Vagina (tissue), 2 donors: ENCODE data around the gene AKAP7.

Experiments
- POLR2A ChIP-seq, 2 donors: fragments of 450-650 bp; IDR thresholded peaks; one replicate each; pipeline ENCODE4 v1.6.1; 2017; ENCODE audit warnings: antibody characterized with exemption in 2 of 2, mild to moderate bottlenecking in 2 of 2, moderate library complexity in 2 of 2
- POLR2AphosphoS5 ChIP-seq, 2 donors: sonication (generic); formaldehyde crosslinking; IDR thresholded peaks; one replicate each; pipeline ENCODE4 v1.9.0; 2017; ENCODE audit warnings: antibody characterized with exemption in 2 of 2, mild to moderate bottlenecking in 2 of 2, low read depth in 1 of 2; ENCODE audit not compliant: insufficient read depth in 1 of 2
- TF ChIP-seq, protein P1 (sequence below), 3 experiments: fragments of 450-650 bp in 2 of 3; fragments of 200-600 bp in 1 of 3; sonication (generic) in 1 of 3; IDR thresholded peaks; one replicate each; pipeline ENCODE4 v1.5.1; 2017 to 2019; ENCODE audit warnings: antibody characterized with exemption in 3 of 3, mild to moderate bottlenecking in 2 of 3, moderate library complexity in 2 of 3

GRCh38 chr6:131177996-131178395, 42.7 kb downstream of the AKAP7 start:
- TF ChIP-seq, protein P1, sequence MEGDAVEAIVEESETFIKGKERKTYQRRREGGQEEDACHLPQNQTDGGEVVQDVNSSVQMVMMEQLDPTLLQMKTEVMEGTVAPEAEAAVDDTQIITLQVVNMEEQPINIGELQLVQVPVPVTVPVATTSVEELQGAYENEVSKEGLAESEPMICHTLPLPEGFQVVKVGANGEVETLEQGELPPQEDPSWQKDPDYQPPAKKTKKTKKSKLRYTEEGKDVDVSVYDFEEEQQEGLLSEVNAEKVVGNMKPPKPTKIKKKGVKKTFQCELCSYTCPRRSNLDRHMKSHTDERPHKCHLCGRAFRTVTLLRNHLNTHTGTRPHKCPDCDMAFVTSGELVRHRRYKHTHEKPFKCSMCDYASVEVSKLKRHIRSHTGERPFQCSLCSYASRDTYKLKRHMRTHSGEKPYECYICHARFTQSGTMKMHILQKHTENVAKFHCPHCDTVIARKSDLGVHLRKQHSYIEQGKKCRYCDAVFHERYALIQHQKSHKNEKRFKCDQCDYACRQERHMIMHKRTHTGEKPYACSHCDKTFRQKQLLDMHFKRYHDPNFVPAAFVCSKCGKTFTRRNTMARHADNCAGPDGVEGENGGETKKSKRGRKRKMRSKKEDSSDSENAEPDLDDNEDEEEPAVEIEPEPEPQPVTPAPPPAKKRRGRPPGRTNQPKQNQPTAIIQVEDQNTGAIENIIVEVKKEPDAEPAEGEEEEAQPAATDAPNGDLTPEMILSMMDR (IDR thresholded peaks at IDR 0.05), result no peak
- TF ChIP-seq POLR2AphosphoS5 (IDR thresholded peaks at IDR 0.05; ENCODE audit: insufficient read depth in 1 of 2, low read depth in 1 of 2) (no peak), POLR2A (IDR thresholded peaks at IDR 0.05) (no peak)
